ENCODE results near the gene MYH7. TPM values are rescaled to one million over a fixed set of nuclear protein-coding genes. Genes with fewer than 3 reads are reported as not detected.
A peak's percentile ranks its signal among the peaks of the same experiment; 100 is the strongest.

Gene MYH7
- total RNA-seq, 1 experiment from 2014 or later, result not detected

DNA sequence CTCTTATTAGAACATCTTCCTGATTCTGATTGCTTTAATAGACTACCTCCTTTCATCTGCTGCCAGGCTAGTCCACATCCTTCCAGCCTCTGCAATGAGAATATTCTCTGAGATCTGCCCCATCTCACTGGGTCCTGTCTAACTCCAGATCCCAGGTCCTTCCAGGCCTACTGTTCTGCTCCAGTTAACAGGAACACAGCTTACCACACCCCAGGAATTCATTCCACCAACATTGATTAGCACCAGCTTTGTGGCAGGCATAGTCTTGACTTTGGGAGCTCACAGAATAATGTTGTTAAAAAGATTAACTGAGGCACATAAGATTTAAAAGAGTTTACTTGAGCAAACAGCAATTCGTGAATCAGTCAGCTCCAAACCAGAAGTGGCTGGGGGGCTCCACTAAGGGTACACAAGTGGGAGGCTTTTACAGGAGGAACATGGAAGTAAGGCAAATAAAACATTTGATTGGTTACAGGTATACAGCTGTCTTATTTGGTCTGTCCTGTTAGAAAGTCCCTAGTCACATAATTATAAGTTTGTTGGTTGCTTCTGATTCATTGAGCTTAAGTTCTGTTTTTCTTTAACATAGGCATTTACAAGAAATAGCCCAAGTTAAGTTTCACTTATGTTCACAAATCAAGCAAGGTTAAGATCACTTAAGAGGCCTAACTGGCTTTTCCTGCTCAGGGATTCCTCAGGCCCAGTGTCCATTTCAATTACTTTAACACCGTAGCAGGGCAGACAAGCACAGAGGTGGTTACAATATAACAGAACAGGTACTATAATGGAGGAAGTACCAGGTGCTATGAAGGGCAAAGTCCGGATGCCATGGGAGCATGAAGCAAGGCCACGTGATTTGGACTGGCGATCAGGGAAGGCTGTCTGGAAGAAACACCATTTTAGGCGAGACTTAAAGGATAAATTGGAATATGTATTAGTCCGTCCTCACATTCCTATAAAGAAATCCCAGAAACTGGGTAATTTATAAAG, 12.2 kb upstream of the MYH7 start:
- no peak for DNase-seq (ENCODE audit: low spot score)

DNA sequence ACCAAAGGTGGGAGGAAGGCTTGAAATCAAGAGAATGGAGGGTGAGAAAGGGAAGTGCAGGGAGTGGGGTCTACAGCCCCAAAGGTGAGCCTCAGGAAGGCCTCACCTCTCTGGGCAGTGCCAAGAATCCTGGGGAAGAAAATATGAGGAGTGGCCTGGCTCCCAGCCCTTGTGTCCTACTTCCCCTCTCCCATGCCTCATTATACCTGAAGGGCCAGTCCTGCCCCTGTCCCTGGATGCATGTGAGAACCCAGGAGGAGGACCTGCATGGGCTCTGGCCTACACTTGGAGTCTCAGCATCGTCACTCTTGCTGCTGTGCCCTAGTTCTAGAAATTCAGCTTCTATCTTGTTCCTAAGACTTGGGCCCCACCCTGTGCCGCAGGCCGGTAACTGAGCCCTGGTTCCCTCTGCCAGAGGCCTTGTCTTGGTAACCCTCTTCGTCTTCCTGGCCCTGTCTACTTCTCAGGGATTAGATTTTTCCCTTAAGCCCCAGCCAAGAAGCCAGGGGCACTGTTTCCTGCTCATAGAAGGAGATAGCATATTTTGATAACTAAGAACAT, 10.9 kb upstream of the MYH7 start:
- no peak for DNase-seq (ENCODE audit: low spot score)

DNA sequence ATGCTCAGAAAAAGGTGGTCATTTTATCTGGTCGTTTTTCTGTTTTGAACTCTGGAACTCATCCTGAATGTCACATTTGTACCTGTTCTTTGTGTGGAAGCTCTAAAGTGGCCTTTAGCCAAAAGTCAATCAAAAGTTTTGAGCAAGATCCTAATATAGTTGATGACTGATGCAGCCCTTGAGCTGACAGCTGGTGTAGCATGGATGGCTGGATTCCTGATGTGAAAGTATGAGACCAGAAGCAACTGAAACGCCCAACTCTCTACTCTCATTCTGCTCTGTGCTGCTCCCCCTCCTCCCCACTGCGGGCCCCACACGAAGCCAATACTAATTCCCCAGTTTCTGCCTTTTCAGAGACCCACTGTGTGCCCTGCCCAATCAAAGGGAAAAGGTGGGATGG, 10.3 kb upstream of the MYH7 start:
- DNase-seq (ENCODE audit: low spot score), result no peak

GRCh38 chr14:23444314-23444713, 8.9 kb upstream of the MYH7 start:
- DNase-seq (ENCODE audit: low spot score), result no peak

DNA sequence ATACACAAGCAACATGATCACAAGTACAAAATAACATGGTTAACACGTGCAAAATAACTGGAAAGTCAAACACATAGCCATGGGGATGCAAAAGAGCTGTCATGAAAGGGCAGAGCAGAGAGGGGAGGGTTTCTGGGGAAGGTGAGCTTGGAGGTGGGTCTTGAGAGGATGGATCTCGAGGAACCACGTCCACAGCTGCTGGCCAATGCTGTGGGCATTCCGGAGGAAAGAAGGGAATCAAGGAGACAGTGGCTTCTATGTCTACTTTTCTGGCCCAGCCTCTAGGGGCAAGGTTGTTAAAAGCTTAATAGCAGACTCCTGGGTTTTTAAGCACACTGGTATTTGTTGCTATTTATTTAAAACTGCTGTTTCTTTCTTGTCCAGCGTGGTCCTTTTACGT, 8.4 kb upstream of the MYH7 start:
- DNase-seq (ENCODE audit: low spot score), result no peak

GRCh38 chr14:23443411-23443812, 8.0 kb upstream of the MYH7 start:
- no peak for DNase-seq (ENCODE audit: low spot score)

- DNase-seq (ENCODE audit: low spot score), result no peak
Observed at GRCh38 chr14:23442721-23443356, 7.4 kb upstream of the MYH7 start.

GRCh38 chr14:23441076-23441475, 5.6 kb upstream of the MYH7 start:
- no peak for DNase-seq (ENCODE audit: low spot score)

DNA sequence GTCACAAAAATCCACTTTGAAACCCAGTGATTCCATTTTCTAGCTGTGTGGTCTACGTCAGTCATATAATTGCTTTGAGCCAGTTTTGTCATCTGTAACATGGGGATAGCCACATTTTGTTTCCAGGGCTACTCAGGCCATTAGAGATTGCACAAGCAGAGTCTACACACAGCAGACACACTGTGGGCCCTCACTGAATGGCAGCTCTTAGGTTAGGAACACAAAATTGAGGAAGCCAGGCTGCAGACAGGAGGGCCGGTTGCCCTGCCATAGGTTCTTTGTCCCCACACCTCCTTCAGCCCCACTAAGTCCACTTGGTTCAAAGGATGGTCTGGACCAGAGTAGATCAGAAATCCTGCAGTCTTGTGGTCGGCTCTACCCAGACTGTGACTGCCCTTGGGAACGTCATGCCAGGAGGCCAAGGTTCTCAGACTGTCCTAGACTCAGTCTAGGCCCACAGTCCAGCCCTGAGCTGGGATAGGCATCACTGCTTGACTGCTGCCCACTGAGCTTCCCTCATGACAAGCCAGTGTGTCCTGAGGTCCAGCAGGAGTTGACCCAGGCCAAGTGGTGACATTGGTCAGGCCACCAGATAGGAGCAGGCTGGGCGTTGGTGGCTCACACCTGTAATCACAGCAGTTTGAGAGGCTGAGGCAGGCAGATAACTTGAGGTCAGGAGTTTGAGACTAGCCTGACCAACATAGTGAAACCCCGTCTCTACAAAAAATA, 3.8 kb upstream of the MYH7 start:
- DNase-seq (ENCODE audit: low spot score), result no peak

DNA sequence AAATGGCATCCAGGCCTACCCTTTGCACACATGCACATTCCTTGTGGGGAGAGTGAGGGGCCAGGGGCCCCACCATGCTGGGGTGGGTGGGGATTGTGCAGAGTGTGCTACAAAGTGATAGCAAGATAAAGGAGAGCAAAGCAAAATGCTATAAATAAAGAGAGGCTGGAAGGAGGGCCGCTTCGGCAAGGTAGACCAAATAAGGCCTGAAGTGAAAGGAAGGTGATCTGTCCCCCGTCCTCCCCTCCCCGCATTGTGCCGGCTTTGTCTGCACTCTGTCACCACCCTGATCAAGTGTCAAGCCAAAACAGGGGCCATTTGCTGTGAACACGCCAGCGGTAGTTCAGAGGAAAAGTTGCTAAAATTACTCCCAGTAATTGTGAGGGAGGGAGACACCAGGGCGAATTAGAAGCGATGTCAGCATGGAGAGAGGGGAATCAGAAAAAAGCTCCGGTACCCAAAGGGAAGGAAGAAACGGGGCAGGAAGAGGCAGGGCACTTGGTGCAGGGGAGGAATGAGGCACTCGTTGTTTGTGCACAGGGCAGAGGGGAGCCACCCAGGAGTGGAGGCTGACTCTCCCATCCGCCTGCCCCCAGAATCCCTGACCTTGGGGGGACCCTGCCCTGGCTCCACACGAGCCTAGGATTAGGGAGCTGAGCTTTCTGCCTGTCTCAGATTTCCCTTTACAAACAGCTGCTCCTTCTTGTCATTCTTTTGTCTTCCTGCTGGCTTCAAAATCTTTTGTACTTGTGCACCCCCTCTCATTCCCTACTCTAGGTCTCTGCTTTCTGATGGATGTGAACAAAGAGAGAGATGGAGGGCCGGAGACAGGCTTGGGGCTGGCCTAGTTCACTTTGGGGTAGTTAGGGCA, 2.9 kb upstream of the MYH7 start:
- DNase-seq (ENCODE audit: low spot score), result no peak

GRCh38 chr14:23437133-23438100, 2.0 kb upstream of the MYH7 start:
- no peak for DNase-seq (ENCODE audit: low spot score)

DNA sequence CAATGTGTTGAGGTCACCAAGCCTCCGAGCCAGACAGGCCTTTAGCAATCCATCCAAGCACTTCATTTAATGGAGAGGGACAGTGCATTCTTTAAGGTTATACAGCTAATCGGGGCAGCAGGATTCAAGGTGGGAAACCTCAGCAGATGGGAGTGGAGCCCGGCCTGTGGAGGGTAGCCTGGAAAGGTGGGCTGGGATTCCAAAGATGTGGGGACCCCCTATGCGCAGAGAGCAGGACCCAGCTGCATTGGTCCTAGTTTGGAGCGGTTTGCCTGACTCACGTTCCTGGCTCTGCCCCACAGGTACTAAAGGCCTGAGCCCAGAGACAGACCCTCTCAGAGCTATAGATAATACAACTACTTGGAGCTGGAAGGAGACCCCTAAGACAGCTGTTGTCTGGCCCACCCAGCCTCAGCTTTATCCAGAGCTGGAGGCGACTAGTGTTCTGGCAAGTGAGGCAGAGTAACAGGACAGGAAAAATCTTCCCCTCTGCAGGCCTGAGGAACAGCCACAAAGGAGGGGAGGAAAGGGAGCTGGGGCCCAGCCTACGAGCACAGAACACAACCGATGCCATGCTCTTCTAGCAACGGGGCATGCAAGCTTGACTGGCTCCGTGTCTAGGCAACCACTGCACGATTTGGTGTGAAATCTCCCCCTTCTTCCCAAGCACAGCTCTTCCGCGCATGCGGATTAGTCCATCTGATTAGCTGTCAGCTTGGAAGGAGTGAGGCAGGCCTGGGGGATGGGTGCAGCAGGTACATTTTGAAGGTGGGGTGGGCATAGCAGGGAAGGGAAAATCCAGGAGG, 1.1 kb upstream of the MYH7 start:
- no peak for DNase-seq (ENCODE audit: low spot score)

- no peak for DNase-seq (ENCODE audit: low spot score)
Observed at GRCh38 chr14:23434488-23435222, 805 bp downstream of the MYH7 start.

GRCh38 chr14:23433457-23433856, 2.0 kb downstream of the MYH7 start:
- DNase-seq (ENCODE audit: low spot score), result no peak

- DNase-seq (ENCODE audit: low spot score), result no peak
Observed at GRCh38 chr14:23432946-23433345, 2.5 kb downstream of the MYH7 start.

- DNase-seq (ENCODE audit: low spot score), result no peak
Observed at GRCh38 chr14:23432102-23432925, 3.1 kb downstream of the MYH7 start.

GRCh38 chr14:23431486-23431885, 4.0 kb downstream of the MYH7 start:
- no peak for DNase-seq (ENCODE audit: low spot score)

- DNase-seq (ENCODE audit: low spot score), result peak; percentile 57
Observed at GRCh38 chr14:23430723-23431085, 4.8 kb downstream of the MYH7 start.

Measured in H4 (cell line).